ENCODE measurements around the gene SLC30A2. TPM values are rescaled to one million over a fixed set of nuclear protein-coding genes. Genes with fewer than 3 reads are reported as not detected.

Gene SLC30A2
- total and polyA plus RNA-seq, 4 donors = under 0.01 to 0.12 (median 0.05) TPM; not detected in 1

Small RNA genes lying within 50 kb of the gene (small RNA-seq; reads per million reads assigned to genes)
- not detected for gene RF00283
- gene RF00492 = not detected

Other genes starting within 250 kb of the SLC30A2 start
- 10 to 100 TPM in 1 of 2 donors, 1 to 10 TPM in 1; 7.8 to 10.1 TPM for gene SELENON, start 245.9 kb downstream of the SLC30A2 start, total RNA-seq
- 10 to 100 TPM in 1 of 2 donors, 1 to 10 TPM in 1; 4.3 to 16.1 TPM for gene SELENON, start 245.9 kb downstream of the SLC30A2 start, polyA plus RNA-seq
- gene MTFR1L, start 226.2 kb downstream of the SLC30A2 start, total RNA-seq = 10 to 100 TPM; 22.5 to 48.4 TPM
- gene MTFR1L, start 226.2 kb downstream of the SLC30A2 start, polyA plus RNA-seq = 10 to 100 TPM; 33.4 to 47.1 TPM
- gene AUNIP, start 186.7 kb downstream of the SLC30A2 start, total RNA-seq = 1 to 10 TPM in 1 of 2 donors, not detected in 1; 9.0 TPM
- under 1 TPM; 0.18 to 0.56 TPM for gene AUNIP, start 186.7 kb downstream of the SLC30A2 start, polyA plus RNA-seq
- 1 to 10 TPM; 2.0 to 9.0 TPM for gene PAQR7, start 170.4 kb downstream of the SLC30A2 start, total RNA-seq
- gene PAQR7, start 170.4 kb downstream of the SLC30A2 start, polyA plus RNA-seq = 1 to 10 TPM; 1.5 to 1.6 TPM
- gene STMN1, start 139.7 kb downstream of the SLC30A2 start, total RNA-seq = 10 to 100 TPM in 1 of 2 donors, under 1 TPM in 1; 0.75 to 40.1 TPM
- 10 to 100 TPM; 13.5 to 22.2 TPM for gene STMN1, start 139.7 kb downstream of the SLC30A2 start, polyA plus RNA-seq
- gene PAFAH2, start 48.1 kb downstream of the SLC30A2 start, total RNA-seq = 10 to 100 TPM; 10.2 to 13.8 TPM
- 10 to 100 TPM in 1 of 2 donors, 1 to 10 TPM in 1; 9.0 to 11.4 TPM for gene PAFAH2, start 48.1 kb downstream of the SLC30A2 start, polyA plus RNA-seq
- gene EXTL1, start 24.3 kb downstream of the SLC30A2 start, total RNA-seq = under 1 TPM in 1 of 2 donors, not detected in 1; under 0.01 TPM
- not detected for gene EXTL1, start 24.3 kb downstream of the SLC30A2 start, polyA plus RNA-seq
- not detected for gene TRIM63, start 21.5 kb upstream of the SLC30A2 start, total RNA-seq
- gene TRIM63, start 21.5 kb upstream of the SLC30A2 start, polyA plus RNA-seq = under 1 TPM in 1 of 2 donors, not detected in 1; 0.03 TPM
- gene PDIK1L, start 65.7 kb upstream of the SLC30A2 start, total RNA-seq = 1 to 10 TPM; 6.4 to 9.2 TPM
- 1 to 10 TPM; 3.2 TPM for gene PDIK1L, start 65.7 kb upstream of the SLC30A2 start, polyA plus RNA-seq
- gene FAM110D, start 113.0 kb upstream of the SLC30A2 start, total RNA-seq = under 1 TPM; 0.14 to 0.50 TPM
- under 1 TPM; 0.10 to 0.39 TPM for gene FAM110D, start 113.0 kb upstream of the SLC30A2 start, polyA plus RNA-seq
- gene C1orf232, start 122.8 kb upstream of the SLC30A2 start, total RNA-seq = not detected
- gene C1orf232, start 122.8 kb upstream of the SLC30A2 start, polyA plus RNA-seq = not detected
- gene ZNF593, start 123.8 kb upstream of the SLC30A2 start, total RNA-seq = 10 to 100 TPM in 1 of 2 donors, 1 to 10 TPM in 1; 5.7 to 15.7 TPM
- gene ZNF593, start 123.8 kb upstream of the SLC30A2 start, polyA plus RNA-seq = 10 to 100 TPM; 44.8 to 81.4 TPM
- not detected for gene ZNF593OS, start 125.7 kb upstream of the SLC30A2 start, total RNA-seq
- gene ZNF593OS, start 125.7 kb upstream of the SLC30A2 start, polyA plus RNA-seq = under 1 TPM; 0.10 to 0.32 TPM
- gene CNKSR1, start 131.4 kb upstream of the SLC30A2 start, total RNA-seq = 1 to 10 TPM in 1 of 2 donors, under 1 TPM in 1; 0.56 to 1.2 TPM
- 1 to 10 TPM in 1 of 2 donors, under 1 TPM in 1; 0.48 to 2.2 TPM for gene CNKSR1, start 131.4 kb upstream of the SLC30A2 start, polyA plus RNA-seq
- not detected for gene CATSPER4, start 144.5 kb upstream of the SLC30A2 start, total RNA-seq
- not detected for gene CATSPER4, start 144.5 kb upstream of the SLC30A2 start, polyA plus RNA-seq
- gene CEP85, start 188.1 kb upstream of the SLC30A2 start, total RNA-seq = 10 to 100 TPM in 1 of 2 donors, 1 to 10 TPM in 1; 7.3 to 14.6 TPM
- gene CEP85, start 188.1 kb upstream of the SLC30A2 start, polyA plus RNA-seq = 1 to 10 TPM; 2.6 to 3.4 TPM
- gene SH3BGRL3, start 234.0 kb upstream of the SLC30A2 start, total RNA-seq = 10 to 100 TPM in 1 of 2 donors, 1 to 10 TPM in 1; 4.5 to 10.0 TPM
- gene SH3BGRL3, start 234.0 kb upstream of the SLC30A2 start, polyA plus RNA-seq = 10 to 100 TPM; 36.0 to 93.2 TPM